ENCODE measurements around the gene SMIM5.

Gene SMIM5

DNA sequence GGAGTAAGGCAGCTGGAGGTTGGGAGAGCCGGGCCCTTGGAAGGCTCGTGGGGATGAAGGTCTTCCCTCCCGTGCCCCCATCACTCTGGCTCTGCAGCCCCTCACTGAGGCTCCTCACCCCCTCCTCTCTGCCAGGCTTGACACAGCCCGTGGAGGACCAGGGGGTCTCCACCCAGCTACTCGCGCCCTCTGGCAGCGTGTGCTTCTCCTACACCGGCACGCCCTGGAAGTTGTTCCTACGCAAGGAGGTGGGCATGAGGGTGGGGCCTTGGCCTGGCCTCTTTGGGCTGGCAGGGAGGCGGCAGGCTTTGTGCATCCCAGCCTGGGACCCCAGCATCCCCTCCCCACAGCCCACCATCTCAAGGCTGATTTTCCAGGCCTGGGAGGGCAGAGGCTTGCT, 15.6 kb upstream of the SMIM5 start:
- Histone ChIP-seq H3K27me3 (ENCODE audit: control insufficient read depth, insufficient read depth, low read length) (no peaks in the 10 kb centered on the region), H3K36me3 (ENCODE audit: control insufficient read depth, insufficient read depth, low read length) (no peaks in the 10 kb centered on the region), H3K9me3 (ENCODE audit: control insufficient read depth, insufficient read depth, low read length) (no peaks in the 10 kb centered on the region), H3K4me1 (ENCODE audit: control insufficient read depth, insufficient read depth, low read length) (no peaks in the 10 kb centered on the region), H3K4me3 (ENCODE audit: low read depth, low read length) (no peak overlapping the region), H3K9ac (ENCODE audit: low read depth, low read length) (no peak overlapping the region), H3K27ac (ENCODE audit: low read depth, low read length) (no peak overlapping the region)

GRCh38 chr17:75619506-75620431, 13.5 kb upstream of the SMIM5 start:
- no peaks in the 10 kb centered on the region for H3K9me3 ChIP-seq (ENCODE audit: control insufficient read depth, insufficient read depth, low read length)
- no peaks in the 10 kb centered on the region for H3K27me3 ChIP-seq (ENCODE audit: control insufficient read depth, insufficient read depth, low read length)
- no peaks in the 10 kb centered on the region for H3K36me3 ChIP-seq (ENCODE audit: control insufficient read depth, insufficient read depth, low read length)
- H3K9ac ChIP-seq (ENCODE audit: low read depth, low read length) = no peak overlapping the region
- H3K4me3 ChIP-seq (ENCODE audit: low read depth, low read length) = no peak overlapping the region
- H3K27ac ChIP-seq (ENCODE audit: low read depth, low read length) = no peak overlapping the region
- no peaks in the 10 kb centered on the region for H3K4me1 ChIP-seq (ENCODE audit: control insufficient read depth, insufficient read depth, low read length)

GRCh38 chr17:75621489-75621888, 11.7 kb upstream of the SMIM5 start:
- Histone ChIP-seq H3K36me3 (ENCODE audit: control insufficient read depth, insufficient read depth, low read length) (no peaks in the 10 kb centered on the region), H3K27ac (ENCODE audit: low read depth, low read length) (no peak overlapping the region), H3K27me3 (ENCODE audit: control insufficient read depth, insufficient read depth, low read length) (no peaks in the 10 kb centered on the region), H3K9ac (ENCODE audit: low read depth, low read length) (no peak overlapping the region), H3K4me3 (ENCODE audit: low read depth, low read length) (no peak overlapping the region), H3K9me3 (ENCODE audit: control insufficient read depth, insufficient read depth, low read length) (no peaks in the 10 kb centered on the region), H3K4me1 (ENCODE audit: control insufficient read depth, insufficient read depth, low read length) (no peaks in the 10 kb centered on the region)

DNA sequence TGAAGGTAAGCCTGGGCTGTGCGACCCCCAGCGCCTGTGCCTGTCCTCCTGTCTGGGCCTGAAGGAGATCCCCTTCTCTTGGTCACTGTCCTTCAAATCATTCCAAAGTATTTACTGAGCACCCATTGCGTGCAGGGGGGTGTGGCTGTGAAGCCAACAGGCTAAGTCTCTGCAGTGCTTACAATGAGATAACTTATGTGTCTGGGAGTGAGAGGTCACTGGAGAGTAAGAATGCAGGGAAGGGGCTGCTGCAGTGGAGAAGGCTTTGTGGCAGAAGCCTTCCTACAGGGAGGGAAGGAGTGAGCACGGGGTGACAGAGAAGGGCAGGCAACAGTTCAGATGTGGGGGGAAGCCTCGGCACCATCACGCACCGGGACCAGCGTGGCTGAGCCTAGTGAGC, 11.2 kb upstream of the SMIM5 start:
- Histone ChIP-seq H3K27ac (ENCODE audit: low read depth, low read length) (no peak overlapping the region), H3K4me3 (ENCODE audit: low read depth, low read length) (no peak overlapping the region), H3K9me3 (ENCODE audit: control insufficient read depth, insufficient read depth, low read length) (no peaks in the 10 kb centered on the region), H3K9ac (ENCODE audit: low read depth, low read length) (no peak overlapping the region), H3K4me1 (ENCODE audit: control insufficient read depth, insufficient read depth, low read length) (no peaks in the 10 kb centered on the region), H3K36me3 (ENCODE audit: control insufficient read depth, insufficient read depth, low read length) (no peaks in the 10 kb centered on the region), H3K27me3 (ENCODE audit: control insufficient read depth, insufficient read depth, low read length) (no peaks in the 10 kb centered on the region)

DNA sequence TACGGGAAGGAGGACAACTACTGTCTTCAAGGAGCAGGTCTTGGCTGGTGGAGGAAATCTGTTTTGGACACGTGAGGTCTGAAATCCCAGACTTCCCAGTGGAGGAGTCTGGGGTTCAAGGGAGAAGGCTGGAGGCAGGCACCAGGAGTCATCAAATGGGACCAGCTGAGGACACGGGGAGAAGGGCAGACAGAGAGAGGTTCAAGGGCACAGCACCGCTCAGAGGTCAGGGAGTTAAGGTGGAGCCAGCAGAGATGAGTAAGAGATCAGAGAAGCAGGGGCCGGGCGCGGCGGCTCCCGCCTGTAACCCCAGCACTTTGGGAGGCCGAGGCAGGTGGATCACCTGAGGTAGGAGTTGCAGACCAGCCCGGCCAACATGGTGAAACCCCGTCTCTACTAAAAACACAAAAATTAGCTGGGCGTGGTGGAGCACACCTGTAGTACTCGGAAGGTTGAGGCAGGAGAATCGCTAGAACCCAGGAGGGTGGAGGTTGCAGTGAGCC, 10.4 kb upstream of the SMIM5 start:
- Histone ChIP-seq H3K27ac (ENCODE audit: low read depth, low read length) (no peak overlapping the region), H3K4me1 (ENCODE audit: control insufficient read depth, insufficient read depth, low read length) (no peaks in the 10 kb centered on the region), H3K36me3 (ENCODE audit: control insufficient read depth, insufficient read depth, low read length) (no peaks in the 10 kb centered on the region), H3K9ac (ENCODE audit: low read depth, low read length) (no peak overlapping the region), H3K9me3 (ENCODE audit: control insufficient read depth, insufficient read depth, low read length) (no peaks in the 10 kb centered on the region), H3K27me3 (ENCODE audit: control insufficient read depth, insufficient read depth, low read length) (no peaks in the 10 kb centered on the region), H3K4me3 (ENCODE audit: low read depth, low read length) (no peak overlapping the region)

- no peak overlapping the region for H3K4me3 ChIP-seq (ENCODE audit: low read depth, low read length)
- H3K36me3 ChIP-seq (ENCODE audit: control insufficient read depth, insufficient read depth, low read length) = no peaks in the 10 kb centered on the region
- no peaks in the 10 kb centered on the region for H3K27me3 ChIP-seq (ENCODE audit: control insufficient read depth, insufficient read depth, low read length)
- no peak overlapping the region for H3K9ac ChIP-seq (ENCODE audit: low read depth, low read length)
- no peak overlapping the region for H3K27ac ChIP-seq (ENCODE audit: low read depth, low read length)
- H3K9me3 ChIP-seq (ENCODE audit: control insufficient read depth, insufficient read depth, low read length) = no peaks in the 10 kb centered on the region
- no peaks in the 10 kb centered on the region for H3K4me1 ChIP-seq (ENCODE audit: control insufficient read depth, insufficient read depth, low read length)
Observed at GRCh38 chr17:75623386-75623785, 9.8 kb upstream of the SMIM5 start.

- no peaks in the 10 kb centered on the region for H3K27me3 ChIP-seq (ENCODE audit: control insufficient read depth, insufficient read depth, low read length)
- H3K4me3 ChIP-seq (ENCODE audit: low read depth, low read length) = no peak overlapping the region
- H3K9ac ChIP-seq (ENCODE audit: low read depth, low read length) = no peak overlapping the region
- H3K36me3 ChIP-seq (ENCODE audit: control insufficient read depth, insufficient read depth, low read length) = no peaks in the 10 kb centered on the region
- H3K4me1 ChIP-seq (ENCODE audit: control insufficient read depth, insufficient read depth, low read length) = no peaks in the 10 kb centered on the region
- no peak overlapping the region for H3K27ac ChIP-seq (ENCODE audit: low read depth, low read length)
- no peaks in the 10 kb centered on the region for H3K9me3 ChIP-seq (ENCODE audit: control insufficient read depth, insufficient read depth, low read length)
Observed at GRCh38 chr17:75624021-75624420, 9.2 kb upstream of the SMIM5 start.

- Histone ChIP-seq H3K9me3 (ENCODE audit: control insufficient read depth, insufficient read depth, low read length) (no peaks in the 10 kb centered on the region), H3K4me1 (ENCODE audit: control insufficient read depth, insufficient read depth, low read length) (no peaks in the 10 kb centered on the region), H3K9ac (ENCODE audit: low read depth, low read length) (no peak overlapping the region), H3K27ac (ENCODE audit: low read depth, low read length) (no peak overlapping the region), H3K27me3 (ENCODE audit: control insufficient read depth, insufficient read depth, low read length) (no peaks in the 10 kb centered on the region), H3K4me3 (ENCODE audit: low read depth, low read length) (no peak overlapping the region), H3K36me3 (ENCODE audit: control insufficient read depth, insufficient read depth, low read length) (no peaks in the 10 kb centered on the region)
Observed at GRCh38 chr17:75624714-75625345, 8.4 kb upstream of the SMIM5 start.

DNA sequence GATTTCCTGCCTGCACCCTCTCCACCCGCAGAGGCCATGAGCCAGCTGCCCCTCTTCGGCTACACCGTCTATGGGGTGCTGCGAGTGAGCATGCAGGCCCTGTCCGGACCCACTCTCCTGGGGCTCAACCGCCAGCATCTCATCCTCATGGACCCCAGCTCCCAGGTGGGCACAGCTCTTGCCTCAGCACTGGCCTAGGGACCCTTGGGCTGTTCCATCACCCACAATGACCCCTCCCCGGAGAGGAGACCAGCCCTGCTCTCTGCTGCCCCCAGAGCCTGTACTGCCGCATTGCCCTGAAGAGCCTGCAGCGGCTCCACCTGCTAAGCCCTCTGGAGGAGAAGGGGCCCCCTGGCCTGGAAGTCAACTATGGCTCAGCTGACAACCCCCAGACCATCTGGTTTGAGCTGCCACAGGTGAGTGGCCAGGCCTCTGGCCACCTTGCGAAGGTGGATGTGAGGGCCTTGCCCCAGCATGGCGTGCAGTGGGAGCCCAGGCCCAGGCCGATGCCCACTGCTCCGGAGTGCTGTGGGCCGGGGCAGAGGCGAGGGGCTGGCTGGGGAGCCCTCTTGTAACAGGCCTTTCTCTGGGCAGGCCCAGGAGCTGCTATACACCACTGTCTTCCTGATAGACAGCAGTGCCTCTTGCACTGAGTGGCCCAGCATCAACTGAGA, 7.3 kb upstream of the SMIM5 start:
- H3K27ac ChIP-seq (ENCODE audit: low read depth, low read length) = no peak overlapping the region
- no peaks in the 10 kb centered on the region for H3K36me3 ChIP-seq (ENCODE audit: control insufficient read depth, insufficient read depth, low read length)
- no peak overlapping the region for H3K9ac ChIP-seq (ENCODE audit: low read depth, low read length)
- no peaks in the 10 kb centered on the region for H3K9me3 ChIP-seq (ENCODE audit: control insufficient read depth, insufficient read depth, low read length)
- H3K4me1 ChIP-seq (ENCODE audit: control insufficient read depth, insufficient read depth, low read length) = no peaks in the 10 kb centered on the region
- no peak overlapping the region for H3K4me3 ChIP-seq (ENCODE audit: low read depth, low read length)
- H3K27me3 ChIP-seq (ENCODE audit: control insufficient read depth, insufficient read depth, low read length) = no peaks in the 10 kb centered on the region

- Histone ChIP-seq H3K27me3 (ENCODE audit: control insufficient read depth, insufficient read depth, low read length) (no peaks in the 10 kb centered on the region), H3K4me3 (ENCODE audit: low read depth, low read length) (no peak overlapping the region), H3K27ac (ENCODE audit: low read depth, low read length) (no peak overlapping the region), H3K9me3 (ENCODE audit: control insufficient read depth, insufficient read depth, low read length) (no peaks in the 10 kb centered on the region), H3K36me3 (ENCODE audit: control insufficient read depth, insufficient read depth, low read length) (no peaks in the 10 kb centered on the region), H3K9ac (ENCODE audit: low read depth, low read length) (no peak overlapping the region), H3K4me1 (ENCODE audit: control insufficient read depth, insufficient read depth, low read length) (no peaks in the 10 kb centered on the region)
Observed at GRCh38 chr17:75626496-75627038, 6.7 kb upstream of the SMIM5 start.

All from HUES48 (cell line).